RWPE1 (cell line): ENCODE measurements around the gene ZDHHC5.
A peak's percentile ranks its signal among the peaks of the same experiment; 100 is the strongest.

Experiments
- CTCF ChIA-PET: fragments of 350-600 bp; sonication (Branson Sonifier 250); formaldehyde crosslinking; extraction: SDS; loops from one replicate; lab custom pipeline; 2021; lab: Yijun Ruan, JAX
- POLR2A ChIA-PET: fragments of 400-600 bp; formaldehyde crosslinking; extraction: SDS; loops from one replicate; lab custom pipeline; 2020; ENCODE audit warnings: antibody characterized with exemption; ENCODE audit not compliant: low non-redundant PET; lab: Yijun Ruan, JAX
- DNase-seq: peaks from one replicate; pipeline ENCODE4 v3.0.0; 2012; ENCODE audit warnings: low spot score
- H3K27ac ChIP-seq: fragments of 450-650 bp; 2 replicates; pipeline ENCODE4 v1.5.1; 2017
- TF ChIP-seq, protein P1 (sequence below): fragments of 450-650 bp; conservative IDR thresholded peaks from 2 replicates; pipeline ENCODE4 v1.5.1; 2017; ENCODE audit warnings: low read depth, mild to moderate bottlenecking

The ZDHHC5 gene

DNA sequence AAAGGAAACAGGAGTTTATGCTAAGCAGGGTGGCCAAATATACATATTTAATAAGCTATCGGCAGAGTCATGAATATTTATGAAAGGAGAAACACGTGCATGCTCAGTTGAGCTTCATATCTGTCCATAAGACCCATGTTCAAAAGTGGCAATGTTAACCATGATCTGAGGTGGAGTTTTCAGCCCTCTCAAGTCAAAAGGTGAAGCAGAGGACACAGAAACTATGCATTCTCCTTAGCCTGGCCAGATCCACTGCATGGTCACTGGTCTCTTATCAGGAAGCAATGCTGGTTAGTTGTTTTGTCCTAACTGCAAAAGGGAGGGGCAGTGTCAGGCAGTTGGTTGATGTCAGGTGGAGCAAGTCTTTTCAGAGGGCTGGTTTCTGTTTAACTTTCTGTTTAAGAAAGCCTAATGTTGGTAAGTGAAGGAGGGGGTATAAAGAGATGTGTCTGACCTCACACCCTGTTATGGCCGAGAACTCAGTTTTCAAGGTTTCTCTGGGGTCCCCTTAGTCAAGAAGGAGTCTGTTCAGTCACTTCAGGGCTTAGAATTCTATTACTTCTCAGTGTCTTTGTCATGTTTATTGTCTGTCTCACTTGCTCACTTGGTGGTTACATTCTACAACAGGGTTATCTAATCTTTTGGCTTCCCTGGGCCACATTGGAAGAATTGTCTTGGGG is 67.8 kb downstream of the ZDHHC5 start:
- no peak for DNase-seq
- ChIA-PET CTCF (interaction anchor here (0.6 kb wide), 4 partner anchors 9 to 323 kb away, joined by 3 to 4 read pairs (median 4); no protein-coding TSS in a partner anchor), POLR2A (no interaction called here)
- TF ChIP-seq, protein P1, sequence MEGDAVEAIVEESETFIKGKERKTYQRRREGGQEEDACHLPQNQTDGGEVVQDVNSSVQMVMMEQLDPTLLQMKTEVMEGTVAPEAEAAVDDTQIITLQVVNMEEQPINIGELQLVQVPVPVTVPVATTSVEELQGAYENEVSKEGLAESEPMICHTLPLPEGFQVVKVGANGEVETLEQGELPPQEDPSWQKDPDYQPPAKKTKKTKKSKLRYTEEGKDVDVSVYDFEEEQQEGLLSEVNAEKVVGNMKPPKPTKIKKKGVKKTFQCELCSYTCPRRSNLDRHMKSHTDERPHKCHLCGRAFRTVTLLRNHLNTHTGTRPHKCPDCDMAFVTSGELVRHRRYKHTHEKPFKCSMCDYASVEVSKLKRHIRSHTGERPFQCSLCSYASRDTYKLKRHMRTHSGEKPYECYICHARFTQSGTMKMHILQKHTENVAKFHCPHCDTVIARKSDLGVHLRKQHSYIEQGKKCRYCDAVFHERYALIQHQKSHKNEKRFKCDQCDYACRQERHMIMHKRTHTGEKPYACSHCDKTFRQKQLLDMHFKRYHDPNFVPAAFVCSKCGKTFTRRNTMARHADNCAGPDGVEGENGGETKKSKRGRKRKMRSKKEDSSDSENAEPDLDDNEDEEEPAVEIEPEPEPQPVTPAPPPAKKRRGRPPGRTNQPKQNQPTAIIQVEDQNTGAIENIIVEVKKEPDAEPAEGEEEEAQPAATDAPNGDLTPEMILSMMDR: no peak
- H3K27ac ChIP-seq: no peak overlapping the region

DNA sequence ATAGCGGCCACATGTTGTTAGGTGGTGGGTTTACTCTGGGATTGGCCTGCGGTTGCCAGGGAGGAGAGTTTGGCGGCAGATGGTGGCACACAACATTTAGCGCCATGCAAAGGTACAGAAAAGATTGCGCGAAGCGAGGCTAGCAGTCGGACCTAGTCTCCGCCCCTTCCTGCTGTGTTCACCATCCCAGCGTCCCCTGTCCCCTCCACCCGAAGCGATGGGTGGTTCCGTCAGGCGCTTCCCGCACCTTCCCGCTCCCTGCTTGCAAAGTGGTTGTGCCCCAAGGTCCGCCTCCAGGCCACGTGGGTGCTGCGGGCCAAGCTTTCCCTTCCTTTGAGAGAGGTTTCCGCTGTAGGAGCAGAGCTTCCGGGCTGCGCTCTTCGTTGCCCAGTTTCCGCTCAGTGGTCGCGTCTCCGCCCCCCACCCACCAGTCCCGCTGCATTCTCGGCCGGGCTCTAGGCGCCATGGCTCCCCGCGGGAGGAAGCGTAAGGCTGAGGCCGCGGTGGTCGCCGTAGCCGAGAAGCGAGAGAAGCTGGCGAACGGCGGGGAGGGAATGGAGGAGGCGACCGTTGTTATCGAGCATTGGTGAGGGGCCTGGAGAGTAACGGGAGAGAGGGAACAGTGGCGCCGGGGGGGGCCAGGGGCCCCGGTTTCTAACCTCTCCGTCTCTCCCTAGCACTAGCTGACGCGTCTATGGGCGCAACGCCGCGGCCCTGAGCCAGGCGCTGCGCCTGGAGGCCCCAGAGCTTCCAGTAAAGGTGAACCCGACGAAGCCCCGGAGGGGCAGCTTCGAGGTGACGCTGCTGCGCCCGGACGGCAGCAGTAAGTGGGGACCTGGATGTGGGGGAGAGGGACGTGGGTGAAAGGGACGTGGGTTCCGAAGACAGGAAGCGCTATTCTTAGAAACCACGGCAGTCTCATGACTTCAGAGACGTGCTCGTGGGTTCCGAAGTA is 73.5 kb downstream of the ZDHHC5 start, which contains the start of gene SELENOH:
TSS of gene SELENOH (plus strand) at position 360 of the 955 bp plus-strand sequence. CDS start at position 465, 105 bp downstream.
- peak within 1 kb of the TSS; percentile 85 for H3K27ac ChIP-seq
- peak; percentile 95 for DNase-seq
- CTCF ChIA-PET: interaction anchor here (0.5 to 2.7 kb wide), 3 partner anchors 19 to 59 kb away, joined by 3 to 14 read pairs (median 4); no protein-coding TSS in a partner anchor
- TF ChIP-seq, protein P1: no peak
- POLR2A ChIA-PET: interaction anchor here (0.6 to 0.9 kb wide), 2 partner anchors 14 to 27 kb away, joined by 3 read pairs; no protein-coding TSS in a partner anchor

GRCh38 chr11:57742087-57742452 is 74.2 kb downstream of the ZDHHC5 start:
- peak overlapping the region; percentile 85 for H3K27ac ChIP-seq
- POLR2A ChIA-PET: interaction anchor here (0.6 to 0.9 kb wide), 2 partner anchors 15 to 28 kb away, joined by 3 read pairs; no protein-coding TSS in a partner anchor
- DNase-seq: no peak
- TF ChIP-seq, protein P1: no peak
- CTCF ChIA-PET: interaction anchor here (0.6 to 2.7 kb wide), 2 partner anchors 19 to 59 kb away, joined by 3 to 14 read pairs; no protein-coding TSS in a partner anchor

- ChIA-PET CTCF (no interaction called here), POLR2A (interaction anchor here (0.5 kb wide), 2 partner anchors 13 to 22 kb away, joined by 3 read pairs; no protein-coding TSS in a partner anchor)
- TF ChIP-seq, protein P1: no peak
- DNase-seq: no peak
- H3K27ac ChIP-seq: no peak overlapping the region
Measured at GRCh38 chr11:57744357-57744756, 76.4 kb downstream of the ZDHHC5 start.

GRCh38 chr11:57745206-57745605 is 77.3 kb downstream of the ZDHHC5 start:
- TF ChIP-seq, protein P1: no peak
- no peak for DNase-seq
- peak overlapping the region; percentile 21; the same call in 1 of the 2 replicates for H3K27ac ChIP-seq
- CTCF ChIA-PET: no interaction called here
- POLR2A ChIA-PET: no interaction called here

DNA sequence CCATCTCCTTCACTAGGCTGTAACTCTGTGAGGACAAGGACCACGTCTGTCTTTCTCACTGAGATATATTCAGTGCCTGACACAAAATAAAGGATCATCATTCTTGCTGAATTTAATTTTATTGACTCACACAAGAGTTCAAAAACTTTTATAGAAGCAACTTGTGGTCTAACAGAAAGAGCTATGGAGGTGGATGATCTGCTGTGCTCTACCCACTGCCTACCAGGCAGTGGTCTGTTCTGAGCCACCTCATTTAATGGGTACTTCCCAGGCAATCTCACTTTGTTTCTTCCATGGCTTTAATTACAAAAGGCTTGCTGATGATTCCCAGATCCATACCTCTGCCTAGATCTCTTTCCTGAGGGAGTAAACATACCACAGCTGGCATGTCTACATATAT is 79.0 kb downstream of the ZDHHC5 start:
- TF ChIP-seq, protein P1: no peak
- no peak for DNase-seq
- ChIA-PET CTCF (interaction anchor here (0.6 to 1.7 kb wide), 3 partner anchors 32 to 58 kb away, joined by 3 to 4 read pairs (median 3); no protein-coding TSS in a partner anchor), POLR2A (no interaction called here)
- H3K27ac ChIP-seq: no peak overlapping the region
